CD4-positive, alpha-beta T cell treated with Interleukin-10 for 1 hour (primary cell): ENCODE results near the gene HS6ST2.

Experiments
- DNase-seq: peaks from one replicate; pipeline ENCODE4 v3.0.0-alpha.2; 2020

HS6ST2 gene

DNA sequence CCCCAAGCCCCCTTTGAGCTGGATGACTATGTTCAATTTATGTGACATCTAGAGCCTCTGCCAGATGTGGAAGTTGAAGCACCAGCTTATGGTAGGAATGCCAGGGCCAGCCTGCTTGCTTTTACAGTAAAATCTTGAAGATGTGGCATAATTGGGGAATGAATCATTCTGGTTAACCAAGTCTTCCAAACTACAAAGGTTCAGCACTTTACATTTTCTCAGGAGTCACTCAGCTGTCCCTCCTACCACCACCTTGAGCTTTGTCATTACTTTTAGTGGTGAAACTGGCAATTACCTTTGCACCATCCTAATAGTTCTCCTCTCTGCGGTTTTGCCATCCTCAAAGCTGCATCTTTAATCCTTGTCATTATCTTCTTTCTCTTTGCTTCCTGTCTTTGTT is 172.2 kb downstream of the HS6ST2 start:
- no peak for DNase-seq

DNA sequence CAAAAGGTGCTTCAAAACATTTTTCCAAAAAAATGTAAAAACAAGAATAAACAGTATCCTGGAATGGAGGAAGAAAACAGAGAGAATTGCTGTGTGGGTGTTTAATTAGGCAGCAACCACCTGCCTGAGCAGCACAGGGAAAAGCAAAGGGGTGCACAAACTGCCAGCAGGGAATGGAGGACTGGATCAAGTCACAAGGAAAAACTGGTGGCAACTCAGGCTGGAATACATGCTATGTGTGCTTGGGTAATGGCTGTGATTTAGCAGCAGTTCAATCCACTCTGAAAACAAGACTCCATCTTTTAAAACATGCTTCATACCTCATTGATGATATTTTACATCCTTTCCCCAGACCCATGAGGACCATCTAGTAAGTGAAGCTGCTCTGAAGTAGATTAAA is 179.5 kb downstream of the HS6ST2 start:
- no peak for DNase-seq

DNA sequence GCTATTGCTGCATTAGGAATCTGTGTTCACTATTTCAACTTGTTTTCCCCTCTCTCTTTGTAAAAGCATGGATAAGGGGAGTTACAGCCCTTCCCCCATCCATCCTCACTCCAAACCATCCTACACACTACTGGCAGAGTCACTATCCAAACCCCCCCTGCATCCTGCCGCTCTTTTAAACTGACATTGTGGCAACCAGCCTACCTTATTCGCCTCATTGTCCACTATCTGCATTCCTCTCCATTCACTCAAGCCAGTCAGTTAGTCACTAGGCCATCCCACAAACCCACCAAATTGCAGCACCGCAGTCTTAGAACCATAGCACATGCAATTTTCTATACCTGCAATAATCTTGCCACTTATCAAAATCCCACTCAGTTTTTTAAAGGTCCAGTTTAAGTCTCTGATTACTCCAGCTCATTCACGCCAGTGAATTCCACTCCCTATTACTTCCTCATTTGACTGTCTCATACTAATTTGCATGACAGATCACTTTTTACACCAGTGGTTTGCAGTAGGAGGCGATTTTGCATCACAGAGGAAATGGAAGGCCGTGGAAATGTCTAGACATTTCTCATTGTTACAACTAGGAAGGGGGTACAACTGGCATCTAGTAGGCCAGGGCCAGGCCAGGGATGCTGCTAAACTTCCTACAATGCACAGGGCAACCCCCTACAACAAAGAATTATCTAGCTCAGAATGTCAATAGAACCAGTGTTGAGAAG is 181.8 kb downstream of the HS6ST2 start:
- DNase-seq = no peak

DNA sequence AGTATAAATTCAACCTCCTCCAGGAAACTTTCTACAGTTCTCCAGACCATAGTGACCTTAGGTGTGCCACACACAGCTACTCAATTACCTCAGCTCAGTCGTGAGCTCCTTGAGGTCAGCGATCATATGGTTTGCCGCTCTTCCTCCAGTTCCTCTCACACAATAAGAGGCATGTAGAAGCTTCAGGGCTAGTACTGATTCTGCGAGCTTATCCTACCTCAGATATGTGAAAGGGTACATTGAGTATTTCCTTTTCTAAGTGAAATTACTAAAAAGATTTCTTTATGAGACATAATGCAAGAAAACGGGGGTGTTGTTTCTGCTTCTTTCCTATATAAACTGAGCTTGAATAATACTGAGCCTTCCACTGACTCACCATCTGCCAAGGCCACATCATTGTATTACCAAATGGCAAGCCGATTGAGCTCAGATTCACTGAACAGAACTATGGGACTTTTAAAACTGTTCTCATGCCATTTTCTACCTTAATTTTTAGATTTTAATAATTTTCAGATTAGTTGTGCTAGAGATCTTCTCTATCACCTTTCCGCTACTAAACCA is 183.1 kb downstream of the HS6ST2 start:
- DNase-seq = no peak

DNA sequence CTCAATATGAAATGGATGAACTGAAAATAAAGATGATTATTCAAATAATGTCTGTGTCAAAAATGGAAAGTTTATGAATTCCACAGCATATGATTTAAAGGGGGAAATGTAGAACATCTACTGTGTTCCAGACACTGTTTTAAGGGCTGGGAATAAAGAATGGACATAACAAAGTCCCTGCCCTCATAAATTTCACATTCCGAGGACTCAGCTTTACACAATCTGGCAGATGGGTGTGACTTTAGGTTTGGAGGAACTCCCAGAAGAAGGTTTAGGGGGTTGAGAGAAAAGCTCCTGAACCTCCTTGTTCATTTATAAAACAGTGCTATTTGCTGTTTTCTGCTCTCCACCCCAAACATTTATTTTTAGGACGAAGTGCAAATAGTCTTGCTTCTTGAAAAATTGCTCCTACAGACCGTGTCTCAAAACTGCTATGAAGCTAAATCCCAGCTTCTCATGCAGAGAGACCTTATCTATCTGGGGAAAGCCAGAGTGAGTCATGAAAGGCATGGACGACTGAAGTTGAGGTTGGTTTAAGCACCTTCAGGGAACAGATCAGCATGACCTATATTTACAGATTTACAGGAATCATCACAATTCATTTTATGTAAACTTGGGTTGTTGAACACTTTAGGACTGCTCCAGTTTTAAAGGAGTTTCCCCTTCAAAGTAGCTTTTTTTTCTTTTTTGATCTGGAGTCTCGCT is 184.3 kb downstream of the HS6ST2 start:
- no peak for DNase-seq

DNA sequence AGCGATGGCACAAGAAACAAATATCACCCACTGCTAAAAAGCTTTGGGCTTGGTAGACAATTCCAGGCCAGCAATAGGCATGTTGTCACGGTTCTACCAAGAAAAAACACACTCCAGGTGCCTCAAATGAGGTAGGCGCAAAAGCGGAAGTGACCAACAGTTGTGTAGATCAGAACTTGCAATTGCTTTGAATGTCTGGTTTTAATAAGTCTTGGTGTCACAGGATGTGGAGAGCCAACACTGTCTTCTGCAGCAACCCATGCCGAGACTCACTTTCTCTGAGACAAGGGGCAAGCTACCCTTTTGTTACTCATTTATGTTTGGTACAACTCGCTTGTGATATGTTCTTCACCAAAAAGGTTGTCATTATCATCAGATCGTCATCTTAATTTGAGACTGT is 188.8 kb downstream of the HS6ST2 start:
- DNase-seq = no peak

DNA sequence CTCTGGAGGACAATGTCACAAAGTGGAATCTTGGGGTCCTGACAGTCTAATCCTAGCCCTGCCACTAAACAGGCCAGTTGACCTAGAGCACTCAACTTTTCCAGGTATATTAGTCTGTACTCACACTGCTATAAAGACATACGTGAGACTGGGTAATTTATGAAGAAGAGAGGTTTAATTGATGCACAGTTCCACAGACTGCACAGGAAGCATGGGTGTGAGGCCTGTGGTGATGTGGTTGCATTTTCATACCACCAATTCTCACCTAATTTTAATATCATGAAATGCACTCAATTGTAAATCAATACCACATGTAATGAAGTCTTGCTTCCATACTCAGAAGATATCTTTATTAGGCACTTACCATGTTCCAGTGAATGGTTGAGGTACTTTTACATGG is 192.0 kb downstream of the HS6ST2 start:
- no peak for DNase-seq

DNA sequence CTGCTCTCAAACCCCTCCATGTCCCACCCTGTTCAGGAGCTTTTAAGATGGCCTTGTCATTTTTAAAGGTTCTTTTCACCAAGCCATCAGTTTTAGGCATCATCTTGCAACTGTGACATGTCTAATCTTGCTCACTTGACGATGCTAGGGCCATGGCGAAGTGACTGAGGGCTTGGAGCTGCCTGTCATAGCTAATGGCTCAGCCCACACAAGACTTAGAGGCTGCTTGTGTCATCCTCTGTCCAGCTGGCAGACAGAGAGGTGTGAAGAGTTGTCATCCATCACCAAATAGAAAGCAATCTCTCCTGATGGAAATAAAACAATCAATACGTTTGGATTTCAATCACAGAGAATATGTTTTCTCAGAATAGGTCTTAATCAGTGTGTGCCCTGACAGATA is 194.9 kb downstream of the HS6ST2 start:
- DNase-seq = no peak

DNA sequence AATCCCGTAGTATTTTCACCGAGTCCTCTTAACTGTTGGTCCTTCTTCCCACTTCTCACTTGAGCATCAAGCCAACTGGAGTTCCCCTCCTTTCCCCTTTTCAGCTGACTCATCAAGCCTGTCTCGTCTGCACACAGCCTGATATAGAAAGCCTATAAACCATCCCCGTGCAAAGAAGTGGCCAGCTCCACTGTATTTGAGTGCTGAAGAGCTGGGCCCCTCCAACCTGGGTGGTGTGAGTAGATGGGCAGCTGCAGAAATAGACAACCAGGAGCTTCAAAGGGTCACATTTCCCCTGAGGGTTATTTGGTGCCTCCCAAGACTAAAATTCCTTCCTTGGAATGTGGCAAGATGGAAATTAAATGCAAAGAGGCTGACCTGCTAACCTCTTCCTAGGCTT is 199.7 kb downstream of the HS6ST2 start:
- DNase-seq = no peak

DNA sequence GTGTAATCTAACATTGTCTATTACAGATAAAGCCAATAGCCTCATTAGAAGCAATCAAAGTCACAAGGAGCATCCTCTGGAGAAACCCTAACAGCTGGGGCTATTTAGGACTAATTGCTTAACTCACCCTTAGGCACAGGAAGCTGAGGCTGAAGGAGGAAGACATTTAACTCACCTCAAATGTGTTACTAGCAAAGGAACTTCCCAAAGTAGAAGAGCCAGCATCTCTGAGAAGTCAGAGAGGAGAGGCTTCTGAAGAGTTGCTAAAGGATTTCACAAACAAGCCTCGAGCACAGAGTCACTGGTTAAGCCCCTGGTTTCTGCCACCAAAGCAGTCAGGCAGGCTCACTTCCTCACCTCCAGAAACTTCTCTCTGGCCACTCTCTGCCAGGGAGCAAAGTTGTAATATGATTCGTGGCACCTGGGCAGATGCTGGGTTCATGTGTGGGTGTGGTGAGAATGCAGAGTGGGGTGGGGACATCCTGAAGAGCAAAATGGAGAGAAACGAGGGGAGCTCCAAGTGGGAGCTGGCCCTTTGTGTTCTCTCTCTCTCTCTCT is 201.3 kb downstream of the HS6ST2 start:
- DNase-seq = no peak

DNA sequence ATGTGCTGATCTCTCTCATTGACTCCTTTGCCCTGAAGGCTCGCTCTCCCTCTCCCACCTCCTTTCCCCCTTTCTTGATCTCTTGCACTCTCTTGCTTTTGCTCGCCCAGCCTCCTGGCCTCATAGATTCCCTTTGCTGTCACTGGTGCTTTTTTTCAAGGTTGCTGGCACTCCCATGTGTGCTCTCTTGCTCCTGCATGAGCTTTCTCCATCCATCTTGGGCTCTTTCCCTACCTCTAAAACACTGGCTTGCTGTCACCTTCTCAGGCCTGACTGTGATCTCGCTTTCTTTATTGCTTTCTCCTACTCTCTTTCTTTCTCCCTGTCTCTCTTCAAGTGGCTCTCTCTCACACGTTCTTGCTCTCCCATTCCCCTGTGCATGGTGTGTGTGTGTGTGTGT is 202.0 kb downstream of the HS6ST2 start:
- no peak for DNase-seq

DNA sequence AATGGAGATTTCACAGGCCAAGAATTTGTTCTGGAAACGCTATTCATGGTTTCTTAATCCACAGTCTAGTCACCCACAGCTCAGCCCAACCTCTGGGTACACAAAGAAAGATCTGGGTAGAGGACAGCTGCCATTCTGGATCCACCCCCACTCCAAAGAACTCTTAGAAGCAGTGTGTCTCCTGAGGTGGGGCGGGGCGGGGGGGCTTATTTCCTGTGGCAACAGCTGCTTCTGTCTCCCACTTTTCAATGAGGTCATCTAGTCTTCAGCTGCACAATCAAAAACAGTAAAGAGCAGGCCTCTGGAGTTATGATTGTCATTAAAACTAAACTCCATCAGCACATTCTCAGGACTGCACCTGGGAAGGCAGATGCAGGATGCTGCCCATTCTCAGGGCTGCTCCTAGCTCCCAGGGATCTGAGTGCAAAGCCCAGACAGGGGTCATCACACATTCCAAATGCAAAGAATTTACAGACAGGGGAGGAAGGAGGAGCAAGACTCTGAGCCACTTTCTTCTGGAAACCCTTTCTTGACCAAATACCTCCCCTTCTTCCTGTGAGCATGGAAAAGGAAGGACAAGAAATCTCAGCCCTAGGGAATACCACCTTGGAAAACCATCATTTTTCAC is 207.3 kb downstream of the HS6ST2 start:
- DNase-seq = no peak

DNA sequence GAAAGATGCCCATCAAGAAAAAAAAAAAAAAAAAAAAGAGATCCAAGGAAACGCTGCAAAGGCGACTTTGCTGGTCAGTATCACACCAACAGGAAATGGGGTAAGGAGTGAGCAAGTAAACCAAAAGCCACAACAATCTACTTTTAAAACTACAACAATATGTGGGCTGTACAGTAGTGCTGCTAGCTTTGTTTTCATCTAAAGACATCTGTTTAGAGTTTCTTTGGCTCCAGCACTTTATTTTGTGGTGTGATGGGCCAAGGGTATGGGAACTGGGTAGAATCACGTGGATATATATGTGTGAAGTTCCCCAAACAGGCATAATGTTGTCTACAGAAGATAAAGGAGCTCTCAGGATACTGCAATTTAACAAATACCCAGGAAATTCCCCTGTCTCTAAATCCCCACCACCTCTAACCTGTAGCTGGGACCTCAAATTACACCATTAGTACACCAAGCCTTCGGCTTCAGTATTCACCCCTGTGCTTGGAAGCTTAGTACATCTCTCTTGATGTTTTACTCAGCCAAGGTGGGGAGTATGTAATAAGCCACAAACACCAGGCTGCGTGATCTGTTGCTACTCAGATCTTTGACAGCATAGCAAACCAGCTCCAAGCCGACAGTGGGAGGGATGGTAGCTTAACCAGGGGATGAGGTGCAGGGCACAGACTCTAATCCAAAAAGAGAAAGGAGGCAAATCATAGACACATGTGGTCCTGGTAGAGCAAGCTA is 207.9 kb downstream of the HS6ST2 start:
- DNase-seq = no peak

DNA sequence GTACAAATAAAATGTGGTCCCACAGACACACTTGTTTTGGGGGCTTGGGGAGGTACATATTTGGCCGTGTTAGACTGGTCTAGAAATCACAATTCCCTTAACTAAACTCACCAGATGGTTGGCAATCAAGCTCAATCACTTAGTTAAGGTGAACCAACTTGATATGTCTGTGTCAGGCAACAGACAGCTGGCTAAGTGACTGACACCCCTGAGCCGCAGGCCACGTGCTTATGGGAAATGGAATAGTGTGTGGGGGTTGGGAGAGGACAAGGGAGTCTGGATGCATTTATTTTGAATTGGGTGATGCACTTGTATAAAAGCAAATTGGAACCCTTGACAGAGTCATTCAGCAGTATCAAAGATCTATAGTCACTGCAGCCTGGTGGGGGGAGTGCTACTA is 209.0 kb downstream of the HS6ST2 start:
- no peak for DNase-seq

DNA sequence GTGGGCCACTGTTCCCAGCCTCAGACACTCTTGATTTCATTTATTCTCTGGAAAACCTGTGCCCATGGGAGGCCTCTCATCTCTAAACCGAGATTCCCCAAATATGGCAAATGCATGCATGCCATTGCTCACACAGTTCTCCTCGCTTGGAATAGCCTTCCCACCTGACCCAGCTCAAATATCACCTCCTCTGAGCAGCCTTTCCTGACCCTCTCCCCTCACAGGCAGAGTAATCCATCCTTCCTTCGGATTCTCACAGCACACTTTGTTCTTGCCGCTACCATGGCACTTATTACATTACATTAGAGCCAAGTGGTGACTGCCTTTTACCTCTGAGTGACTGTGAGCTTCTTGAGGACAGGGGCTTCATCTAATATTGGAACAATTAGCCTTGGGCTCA is 209.5 kb downstream of the HS6ST2 start:
- DNase-seq = no peak

DNA sequence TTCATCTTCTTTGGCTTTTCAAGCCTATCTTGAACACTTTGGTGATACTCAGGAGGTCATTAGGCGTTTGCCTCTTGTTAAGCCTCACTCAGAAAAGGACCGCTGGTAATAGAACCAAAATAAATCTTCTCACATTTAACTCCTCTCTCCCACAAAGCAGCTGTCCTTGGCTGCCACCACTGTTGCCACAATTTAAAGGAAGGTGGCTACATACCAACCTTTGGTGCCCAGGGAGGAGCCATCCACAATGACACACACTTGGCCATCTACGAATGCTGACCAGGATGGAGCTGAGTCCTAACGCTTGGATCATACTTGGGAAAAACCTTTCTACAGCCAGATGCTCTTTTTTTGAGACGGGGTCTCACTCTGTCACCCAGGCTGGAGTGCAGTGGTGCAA is 210.2 kb downstream of the HS6ST2 start:
- DNase-seq = no peak

DNA sequence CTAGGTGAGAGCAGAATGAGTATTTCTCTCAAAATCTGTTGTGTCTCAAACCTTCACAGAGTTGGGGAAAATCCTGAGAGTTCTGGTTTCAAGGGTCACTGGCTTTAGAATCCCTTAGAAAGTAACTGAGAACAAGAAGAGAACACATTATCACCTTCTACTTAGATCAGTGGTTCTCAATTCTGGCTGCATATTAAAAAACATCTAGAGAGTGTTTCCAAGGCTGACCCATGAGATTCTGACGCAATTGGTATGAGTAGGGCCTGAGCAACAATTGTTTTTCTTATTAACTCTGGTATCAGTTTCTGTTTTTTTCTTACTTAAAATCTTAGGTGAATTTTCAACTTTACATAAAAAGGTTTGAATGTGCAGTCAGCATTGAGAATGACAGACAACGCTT is 212.8 kb downstream of the HS6ST2 start:
- no peak for DNase-seq

DNA sequence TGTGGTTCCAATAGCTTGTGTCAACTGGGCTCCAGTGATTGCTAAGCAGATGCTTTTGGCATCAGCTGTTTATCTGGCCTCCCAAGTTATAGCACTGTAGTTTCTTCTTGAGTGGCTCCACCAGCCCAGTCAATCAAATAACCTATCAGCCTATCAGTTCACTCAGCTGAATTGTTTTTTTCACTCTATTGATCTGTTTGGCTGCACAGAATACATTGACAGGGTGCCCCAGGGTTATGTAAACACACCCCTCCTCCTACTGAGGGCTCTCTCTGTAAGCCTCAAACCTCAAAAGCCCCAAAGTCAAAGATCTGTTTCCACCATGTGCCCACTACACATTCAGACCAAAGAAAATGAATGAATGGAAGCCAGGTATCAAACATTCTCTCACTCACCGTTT is 214.0 kb downstream of the HS6ST2 start:
- DNase-seq = no peak

DNA sequence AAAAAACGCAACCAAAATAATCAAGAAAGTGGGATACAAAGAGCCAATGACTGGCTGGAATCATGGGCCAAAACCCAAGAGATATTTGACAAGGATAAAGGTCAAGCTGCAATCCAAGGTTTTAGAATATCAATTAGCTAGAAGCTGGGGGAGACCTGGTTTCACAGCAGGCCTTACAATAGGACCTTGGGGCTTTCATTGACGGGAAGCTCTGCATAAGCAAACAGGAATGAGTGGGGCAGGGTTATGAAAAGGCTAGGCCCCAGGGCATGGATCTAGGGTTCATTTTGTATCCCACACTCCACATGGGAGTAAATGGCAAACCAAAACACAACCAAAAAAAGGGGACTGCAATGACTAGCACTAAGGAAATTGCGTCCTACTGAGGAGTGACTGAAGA is 215.3 kb downstream of the HS6ST2 start:
- DNase-seq = no peak

DNA sequence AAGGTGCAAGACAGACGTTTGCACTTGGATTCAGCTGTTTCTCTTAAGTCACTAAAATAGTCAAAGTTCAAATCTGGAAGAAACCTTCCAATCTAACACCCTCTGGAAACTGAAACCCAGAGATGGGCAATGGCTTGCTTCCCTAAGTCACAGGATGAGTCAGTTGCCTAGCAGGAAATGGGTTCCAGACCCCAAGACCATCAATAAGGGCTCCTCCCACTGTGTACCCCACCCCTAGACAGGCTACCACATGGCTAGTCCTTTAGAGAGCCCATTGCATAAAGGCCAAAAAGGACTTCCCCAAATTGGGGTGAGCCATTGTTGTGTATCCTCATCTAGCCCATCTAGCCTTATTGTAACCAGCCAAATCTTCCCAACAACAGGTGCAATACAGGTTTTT is 216.2 kb downstream of the HS6ST2 start:
- DNase-seq = no peak

DNA sequence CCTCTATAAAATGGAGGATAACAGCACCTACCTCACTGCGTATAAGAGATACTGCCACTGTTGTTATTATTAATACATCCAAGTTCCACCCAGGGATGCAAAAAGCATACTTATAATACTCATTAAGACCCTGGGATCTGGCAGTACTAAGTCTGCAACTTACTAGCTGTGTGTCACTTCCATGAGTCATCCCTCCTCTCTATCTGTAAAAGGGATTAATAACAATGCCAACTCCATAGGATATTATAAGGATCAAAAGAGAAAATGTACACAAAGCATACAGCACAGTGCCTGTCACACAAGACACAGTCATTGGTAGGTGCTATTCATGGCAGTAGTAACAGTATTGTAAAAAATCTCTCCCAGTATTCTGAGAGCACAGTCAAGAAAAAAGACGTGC is 216.7 kb downstream of the HS6ST2 start:
- no peak for DNase-seq

DNA sequence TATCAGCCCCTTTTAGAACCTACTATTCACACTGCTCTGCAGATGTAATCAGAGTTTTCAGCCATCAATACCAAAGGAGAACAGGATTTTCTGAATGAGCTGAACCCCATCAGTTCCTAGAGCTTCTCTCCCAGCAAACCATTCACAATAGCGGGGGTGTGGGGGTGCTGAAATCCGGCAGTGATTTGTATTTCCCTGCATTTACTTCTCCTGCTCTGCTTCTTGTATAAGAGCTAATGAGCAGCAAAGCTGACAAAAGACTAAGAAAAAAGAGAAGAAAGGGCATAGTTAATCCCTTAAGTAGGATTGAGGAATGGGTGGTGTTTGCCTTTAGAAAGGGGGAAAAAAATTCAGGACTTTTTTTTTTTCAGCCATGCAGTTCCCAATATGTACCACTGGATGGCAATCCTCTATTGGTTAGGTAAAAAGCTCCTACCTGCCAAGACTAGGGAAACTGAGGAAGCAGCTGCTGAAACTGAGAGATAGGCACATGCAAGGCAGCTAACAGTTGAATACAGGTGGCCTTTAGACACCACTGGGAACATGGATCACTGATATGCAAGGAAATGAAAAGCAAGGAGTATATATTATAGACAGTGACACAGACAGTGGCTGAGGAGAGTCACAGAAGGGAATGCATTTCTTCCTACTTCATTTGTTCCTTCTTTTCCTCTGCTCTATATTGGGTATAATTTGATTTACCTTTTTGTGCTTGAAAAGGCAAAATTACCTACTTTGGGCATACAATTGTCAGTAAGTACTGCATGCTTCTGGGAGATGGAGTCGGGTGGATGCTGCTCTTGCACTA is 217.9 kb downstream of the HS6ST2 start:
- DNase-seq = no peak
